ENCODE data around the gene KIF18B. TPM values are rescaled to one million over a fixed set of nuclear protein-coding genes. Genes with fewer than 3 reads are reported as not detected.

Gene KIF18B
- total and polyA plus RNA-seq, 10 of the 15 experiments (the other 5 are each of a cell fraction or from before 2014, with no cell fraction given), result 2.8 to 46.2 (median 20.5) TPM

- POLR2A ChIA-PET, result no interaction called here
- H3K4me2 ChIP-seq (ENCODE audit: control insufficient read depth, insufficient read depth), result no peak overlapping the region
- TF ChIP-seq ATF2 (IDR thresholded peaks at IDR 0.05; ENCODE audit: low read length), result no peak
- TF ChIP-seq HSF1 (IDR thresholded peaks at IDR 0.05; ENCODE audit: low read depth, low read length), result no peak
- no peak for TF ChIP-seq ZNF217 (IDR thresholded peaks at IDR 0.05)
- no peak for TF ChIP-seq E2F8 (IDR thresholded peaks at IDR 0.05; ENCODE audit: low read depth, partially characterized antibody)
- TF ChIP-seq REST (IDR thresholded peaks at IDR 0.05; ENCODE audit: low read depth, low read length), result no peak
- TF ChIP-seq MTA3 (IDR thresholded peaks at IDR 0.05; ENCODE audit: borderline replicate concordance, low read length), result no peak
- TF ChIP-seq NFYA (IDR thresholded peaks at IDR 0.05; ENCODE audit: borderline replicate concordance, low read depth, low read length), result no peak
- no peak for TF ChIP-seq RFX5 (IDR thresholded peaks at IDR 0.05; ENCODE audit: low read depth, low read length)
- no peak for TF ChIP-seq E2F4 (IDR thresholded peaks at IDR 0.05; ENCODE audit: low read depth, low read length)
- no peak for TF ChIP-seq PKNOX1 (IDR thresholded peaks at IDR 0.05)
- no peak for TF ChIP-seq NRF1 (conservative IDR thresholded peaks at IDR 0.05; ENCODE audit: low read depth, low read length)
Measured at GRCh38 chr17:44908761-44909326, 38.7 kb downstream of the KIF18B start.

More at GRCh38 chr17:44908761-44909326, 38.7 kb downstream of the KIF18B start:
- BruUV-seq (replicated peaks), result no TSS peak
- FAIRE-seq (no peak), ATAC-seq (no peak), DNase-seq (ENCODE audit: low read depth, low spot score) (no peak)
- in situ Hi-C loops (cut with MboI), result no loop called here
- Histone ChIP-seq H3K27me3 (replicated peaks in 1 of 2; ENCODE audit: control insufficient read depth in 2 of 2, insufficient read depth in 2 of 2, low read length in 1 of 2) (no peaks in the 10 kb centered on the region; a peak in 1 of 4 replicates), H3K4me1 (ENCODE audit: control insufficient read depth, insufficient read depth, low read length) (peaks cover 9% of the 10 kb centered on the region), H4K20me1 (ENCODE audit: control insufficient read depth, insufficient read depth) (no peaks in the 10 kb centered on the region), H3K9ac (ENCODE audit: control insufficient read depth, insufficient read depth, low read length) (no peak overlapping the region), H3K36me3 (ENCODE audit: control insufficient read depth in 2 of 2, insufficient read depth in 2 of 2, low read length in 1 of 2) (no peaks in the 10 kb centered on the region), H2AFZ (ENCODE audit: control insufficient read depth, low read depth, low read length) (no peak overlapping the region), H3K79me2 (ENCODE audit: control insufficient read depth, insufficient read depth, low read length) (no peaks in the 10 kb centered on the region), H3K4me3 (no peak overlapping the region), H3K9me3 (replicated peaks; ENCODE audit: control insufficient read depth, insufficient read depth, low read length) (no peaks in the 10 kb centered on the region), H3K27ac (ENCODE audit: control insufficient read depth, insufficient read depth) (no peak overlapping the region)
- ChIA-PET CTCF (interaction anchor here (1.0 to 2.6 kb wide), 4 partner anchors 9 to 113 kb away, joined by 3 to 17 read pairs (median 5); no protein-coding TSS in a partner anchor), RAD21 (ENCODE audit: unreplicated experiment) (no interaction called here), SMC1A (ENCODE audit: uncharacterized antibody, unreplicated experiment) (interaction anchor here (0.9 to 2.6 kb wide), 2 partner anchors 9 to 11 kb away, joined by 3 to 12 read pairs; no protein-coding TSS in a partner anchor)
- intact Hi-C loops (cut with micrococcal nuclease; ENCODE audit: unreplicated experiment), result no loop called here
- WGBS (ENCODE audit: insufficient coverage, insufficient replicate concordance, low lambda C conversion rate, missing lambda C conversion rate), result 68% methylated on average over 9 of the region's 10 CpGs

All from GM12878 (cell line).